HEK293 (cell line): ENCODE results near the gene LRRC10B.

Experiments
- CTCF ChIP-seq: fragments of 450-650 bp; formaldehyde crosslinking; IDR thresholded peaks from 2 replicates; pipeline ENCODE4 v1.5.1; 2016; ENCODE audit warnings: missing biosample characterization, missing genetic modification characterization
- ELK4 ChIP-seq: IDR thresholded peaks from 2 replicates; pipeline ENCODE4 v1.6.1; 2011; ENCODE audit warnings: mild to moderate bottlenecking, low read depth, low read length, borderline replicate concordance
- KLF8 ChIP-seq: fragments of 450-650 bp; formaldehyde crosslinking; IDR thresholded peaks from 2 replicates; pipeline ENCODE4 v1.5.1; 2016; ENCODE audit warnings: missing biosample characterization, missing genetic modification characterization
- PBX3 ChIP-seq: sonication (generic); formaldehyde crosslinking; IDR thresholded peaks from 2 replicates; pipeline ENCODE4 v1.8.1; 2022; ENCODE audit warnings: mild to moderate bottlenecking, moderate library complexity, missing genetic modification reagents
- TSHZ1 ChIP-seq: fragments of 450-650 bp; formaldehyde crosslinking; IDR thresholded peaks from 2 replicates; pipeline ENCODE4 v1.5.1; 2016; ENCODE audit warnings: missing biosample characterization, missing genetic modification characterization, borderline replicate concordance
- ZFP3 ChIP-seq: fragments of 450-650 bp; formaldehyde crosslinking; IDR thresholded peaks from 2 replicates; pipeline ENCODE4 v1.5.1; 2016; ENCODE audit warnings: low read depth, missing biosample characterization, missing genetic modification characterization
- ZFP69B ChIP-seq: fragments of 450-650 bp; formaldehyde crosslinking; IDR thresholded peaks from 2 replicates; pipeline ENCODE4 v1.5.1; 2016; ENCODE audit warnings: missing biosample characterization, missing genetic modification characterization
- ZNF174 ChIP-seq: fragments of 450-650 bp; formaldehyde crosslinking; IDR thresholded peaks from 2 replicates; pipeline ENCODE4 v1.5.0; 2017; ENCODE audit warnings: missing biosample characterization, mild to moderate bottlenecking, missing genetic modification characterization
- ZNF362 ChIP-seq: fragments of 450-650 bp; formaldehyde crosslinking; IDR thresholded peaks from 2 replicates; pipeline ENCODE4 v1.5.1; 2016; ENCODE audit warnings: missing biosample characterization, missing genetic modification characterization
- ZNF549 ChIP-seq: fragments of 450-650 bp; IDR thresholded peaks from 2 replicates; pipeline ENCODE4 v1.5.1; 2018; ENCODE audit warnings: missing biosample characterization, missing genetic modification characterization, mild to moderate bottlenecking, inconsistent platforms, moderate library complexity
- ZNF561 ChIP-seq: fragments of 450-650 bp; IDR thresholded peaks from 2 replicates; pipeline ENCODE4 v1.5.1; 2018; ENCODE audit warnings: missing biosample characterization, missing genetic modification characterization, borderline replicate concordance
- ZNF664 ChIP-seq: fragments of 450-650 bp; formaldehyde crosslinking; IDR thresholded peaks from 2 replicates; pipeline ENCODE4 v1.5.1; 2016; ENCODE audit warnings: missing biosample characterization, missing genetic modification characterization
- ZNF701 ChIP-seq: fragments of 450-650 bp; formaldehyde crosslinking; IDR thresholded peaks from 2 replicates; pipeline ENCODE4 v1.5.1; 2016; ENCODE audit warnings: missing biosample characterization, missing genetic modification characterization
- ZNF785 ChIP-seq: fragments of 450-650 bp; formaldehyde crosslinking; IDR thresholded peaks from 2 replicates; pipeline ENCODE4 v1.5.1; 2016; ENCODE audit warnings: missing biosample characterization, missing genetic modification characterization

- TF ChIP-seq CTCF (tag by site-specific recombination), result no peak
- TF ChIP-seq ELK4, result no peak
- no peak for TF ChIP-seq ZNF362
- no peak for TF ChIP-seq ZNF561 (tag by site-specific recombination)
- TF ChIP-seq ZNF701, result no peak
- TF ChIP-seq TSHZ1 (tag by site-specific recombination), result no peak
- no peak for TF ChIP-seq ZNF785 (tag by site-specific recombination)
- no peak for TF ChIP-seq ZNF549 (tag by site-specific recombination)
- no peak for TF ChIP-seq KLF8 (tag by site-specific recombination)
- TF ChIP-seq PBX3 (CRISPR knock-in tag), result no peak
- no peak for TF ChIP-seq ZFP69B (tag by site-specific recombination)
- TF ChIP-seq ZNF174, result no peak
- TF ChIP-seq ZFP3 (tag by site-specific recombination), result no peak
- no peak for TF ChIP-seq ZNF664
These were observed 12.5 kb upstream of the LRRC10B start for GRCh38 chr11:61495801-61496601.
